Effector CD8-positive, alpha-beta T cell (primary cell): Measurements from ENCODE around the gene PGM2L1.
"Not testable (repeated sequence)": the region's sequence is repeated elsewhere in the genome, so short reads cannot be mapped to it uniquely, and the experiment has no call there.

ENCODE experiments used
- DNase-seq: peaks from one replicate; lab custom pipeline; 2025; lab: John Stamatoyannopoulos, UW

The PGM2L1 gene

GRCh38 chr11:74338963-74339362 is 59.3 kb downstream of the PGM2L1 start:
- no peak for DNase-seq

- no peak for DNase-seq
Observed at GRCh38 chr11:74333193-74333592, 65.0 kb downstream of the PGM2L1 start.

GRCh38 chr11:74332291-74332690 is 65.9 kb downstream of the PGM2L1 start:
- DNase-seq, result no peak

GRCh38 chr11:74331000-74331399 is 67.2 kb downstream of the PGM2L1 start:
- not testable (repeated sequence) for DNase-seq

GRCh38 chr11:74330075-74330858 is 68.0 kb downstream of the PGM2L1 start:
- DNase-seq, result no peak

DNA sequence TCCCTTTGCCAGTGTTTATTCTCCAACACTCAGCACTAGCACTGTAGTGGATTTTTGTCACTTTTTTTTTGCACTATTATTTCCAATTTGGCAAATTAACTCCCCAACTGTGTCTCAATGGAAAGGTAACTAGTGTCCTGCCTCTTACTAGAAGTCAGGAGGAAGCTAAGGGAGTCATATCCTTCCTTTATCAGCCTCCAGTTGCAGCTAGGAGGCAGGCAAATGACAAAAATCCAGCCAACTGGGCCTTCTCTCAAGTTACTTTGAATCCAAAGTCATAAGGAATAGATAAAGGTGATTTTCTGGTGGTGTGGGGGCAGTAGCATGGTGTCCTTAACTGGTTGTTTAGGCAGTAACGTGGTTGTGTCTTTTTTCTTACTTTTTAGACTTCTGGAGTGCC is 71.2 kb downstream of the PGM2L1 start:
- DNase-seq, result no peak

- no peak for DNase-seq
Observed at GRCh38 chr11:74326665-74327064, 71.6 kb downstream of the PGM2L1 start.

- no peak for DNase-seq
Observed at GRCh38 chr11:74325649-74326645, 72.3 kb downstream of the PGM2L1 start.

DNA sequence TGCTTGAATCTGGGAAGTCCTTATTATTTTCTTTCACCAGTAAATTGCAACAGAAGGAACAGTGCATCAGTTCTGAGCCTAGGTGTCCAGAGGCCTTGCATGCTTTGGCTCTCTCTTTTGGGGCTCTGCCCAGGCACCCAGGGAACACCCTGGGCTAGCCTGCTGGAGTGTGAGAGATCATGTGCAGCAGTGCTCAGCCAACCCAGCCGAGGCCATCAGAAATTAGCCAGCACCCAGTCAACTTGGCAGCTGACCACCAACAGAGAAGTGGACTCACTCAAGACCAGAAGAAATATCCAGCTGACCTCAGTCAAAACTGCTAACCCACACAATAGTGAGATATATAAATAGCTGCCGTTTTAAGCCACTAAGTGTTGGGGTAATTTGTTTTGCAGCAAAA is 75.6 kb downstream of the PGM2L1 start:
- DNase-seq, result no peak

- DNase-seq, result no peak
Observed at GRCh38 chr11:74321487-74322188, 76.6 kb downstream of the PGM2L1 start.

- no peak for DNase-seq
Observed at GRCh38 chr11:74320538-74320937, 77.7 kb downstream of the PGM2L1 start.

DNA sequence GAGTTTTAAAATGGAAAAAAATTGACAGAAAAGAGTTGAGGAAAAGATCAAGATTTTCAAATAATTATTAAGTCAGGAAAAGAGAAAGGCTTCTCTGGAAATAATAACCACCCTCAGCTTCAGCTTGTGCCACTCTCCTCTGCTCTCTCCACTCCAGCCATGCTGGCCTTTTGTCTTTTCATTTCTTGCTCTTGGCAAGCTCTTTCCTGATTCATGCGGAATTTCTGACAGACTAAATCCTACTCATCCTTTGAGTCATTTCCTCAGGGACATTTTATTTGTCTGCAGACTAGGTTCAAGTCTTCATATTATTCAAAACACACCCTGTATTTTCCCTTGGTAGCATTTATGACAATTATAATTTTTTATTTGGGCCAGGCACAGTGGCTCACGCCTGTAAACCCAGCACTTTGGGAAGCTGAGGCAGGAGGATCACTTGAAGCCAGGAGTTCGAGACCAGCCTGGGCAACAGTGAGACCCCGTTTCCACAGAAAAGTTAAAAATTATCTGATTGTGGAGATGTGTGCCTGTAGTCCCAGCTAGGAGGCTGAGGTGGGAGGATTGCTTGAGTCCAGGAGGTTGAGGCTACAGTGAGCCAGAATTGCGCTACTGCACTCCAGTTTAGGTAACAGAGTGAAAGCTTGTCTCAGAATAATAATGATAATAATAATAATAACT is 79.0 kb downstream of the PGM2L1 start:
- DNase-seq, result no peak

GRCh38 chr11:74318241-74318932 is 79.8 kb downstream of the PGM2L1 start:
- no peak for DNase-seq

- no peak for DNase-seq
Observed at GRCh38 chr11:74316772-74317505, 81.3 kb downstream of the PGM2L1 start.

DNA sequence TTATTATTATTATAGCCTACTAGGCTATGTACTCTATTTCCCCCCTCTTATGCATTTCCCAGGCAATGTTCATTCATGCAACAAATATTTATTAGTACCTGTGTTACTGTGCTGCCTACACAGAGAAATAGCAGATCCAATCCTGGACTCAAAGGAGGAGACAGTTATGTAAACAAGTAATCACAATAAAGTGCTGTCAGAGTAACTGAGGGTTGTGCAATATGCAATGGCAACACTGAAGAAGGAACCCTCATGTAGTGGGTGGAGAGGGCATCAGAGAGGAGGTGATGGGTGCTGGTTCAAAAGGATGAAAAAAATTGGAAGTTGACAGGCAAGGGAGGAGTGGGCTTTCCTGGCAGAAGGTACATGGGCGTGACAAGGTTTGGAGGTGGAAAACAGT is 85.9 kb downstream of the PGM2L1 start:
- no peak for DNase-seq

- DNase-seq, result peak; percentile 34
Observed at GRCh38 chr11:74311352-74311926, 86.8 kb downstream of the PGM2L1 start, which contains the start of gene P4HA3. Gene P4HA3 (minus strand): TSS chr11:74311640. CDS start chr11:74311611, 29 bp downstream.

GRCh38 chr11:74310857-74311256 is 87.4 kb downstream of the PGM2L1 start:
- no peak for DNase-seq

GRCh38 chr11:74307434-74307833 is 90.8 kb downstream of the PGM2L1 start:
- no peak for DNase-seq

DNA sequence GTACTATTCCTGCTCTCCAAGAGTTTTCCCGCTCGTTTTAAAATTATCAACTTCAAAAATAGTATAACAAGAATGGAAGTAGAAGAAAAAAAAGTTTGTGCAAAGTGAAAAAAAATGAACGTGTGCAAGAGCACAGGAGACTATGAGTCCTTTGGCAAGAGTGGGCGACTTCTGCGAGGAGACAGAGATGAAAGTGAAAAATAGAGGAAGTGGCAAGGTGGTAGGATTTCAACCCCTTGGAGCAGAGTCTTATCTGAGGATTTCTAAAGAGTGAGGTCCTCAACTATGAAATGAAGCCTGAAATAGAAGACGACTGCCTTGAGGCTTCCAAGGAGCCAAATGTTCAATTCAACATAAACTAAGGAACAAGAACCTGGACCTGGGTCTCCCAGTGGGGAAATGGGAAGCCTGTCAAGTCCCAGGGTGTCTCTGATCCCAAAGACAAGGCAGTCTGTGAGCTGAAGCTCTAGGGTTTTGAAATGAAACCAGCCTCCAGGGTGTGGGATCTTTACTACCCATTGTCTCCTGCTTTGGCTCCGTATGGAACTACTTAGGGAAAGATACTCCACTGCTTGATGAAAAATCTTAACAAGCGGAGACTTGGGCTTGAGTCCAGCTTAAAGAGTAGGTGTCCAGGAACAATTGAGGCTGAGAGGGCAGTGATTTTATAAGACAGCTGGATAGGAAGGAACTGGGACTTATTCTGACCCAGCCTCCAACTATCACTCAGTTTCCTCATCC is 91.6 kb downstream of the PGM2L1 start:
- DNase-seq, result no peak
